Liver (tissue), 9 donors: ENCODE data around the gene MBP. TPM values are rescaled to one million over a fixed set of nuclear protein-coding genes. Genes with fewer than 3 reads are reported as not detected.
"Not testable (repeated sequence)": the region's sequence is repeated elsewhere in the genome, so short reads cannot be mapped to it uniquely, and the experiment has no call there.

Source experiments
- DNase-seq: peaks from one replicate; pipeline ENCODE4 v3.0.0-alpha.2; 2017; ENCODE audit warnings: low spot score
- H3K27ac ChIP-seq, 2 donors: one replicate each; pipeline ENCODE4 v1.7.0; 2013; ENCODE audit warnings: inconsistent platforms in 2 of 2, low read length in 2 of 2, control low read depth in 1 of 2, low read depth in 1 of 2, mild to moderate bottlenecking in 1 of 2
- H3K27me3 ChIP-seq, 4 donors: one replicate each; pipeline versions ENCODE4 v1.6.1 to v1.7.0; 2013; ENCODE audit warnings: low read length in 3 of 4, inconsistent platforms in 1 of 4, mild to moderate bottlenecking in 1 of 4, moderate library complexity in 1 of 4; ENCODE audit not compliant: control insufficient read depth in 4 of 4, insufficient read depth in 4 of 4
- H3K36me3 ChIP-seq, 4 donors: one replicate each; pipeline versions ENCODE4 v1.6.1 to v1.7.0; 2013; ENCODE audit warnings: low read length in 3 of 4, mild to moderate bottlenecking in 3 of 4, low read depth in 1 of 4, moderate library complexity in 1 of 4; ENCODE audit not compliant: control insufficient read depth in 4 of 4, insufficient read depth in 3 of 4
- H3K4me1 ChIP-seq, 4 donors: one replicate each; pipeline versions ENCODE4 v1.6.1 to v1.7.0; 2013; ENCODE audit warnings: low read length in 3 of 4, mild to moderate bottlenecking in 3 of 4, moderate library complexity in 1 of 4; ENCODE audit not compliant: control insufficient read depth in 4 of 4, insufficient read depth in 4 of 4
- H3K4me3 ChIP-seq, 3 donors: one replicate each; pipeline versions ENCODE4 v1.6.1 to v1.7.0; 2013; ENCODE audit warnings: low read length in 3 of 3, control low read depth in 1 of 3, low read depth in 1 of 3, mild to moderate bottlenecking in 1 of 3
- H3K9ac ChIP-seq, 2 donors: one replicate each; pipeline ENCODE4 v1.7.0; 2013; ENCODE audit warnings: low read length in 2 of 2, mild to moderate bottlenecking in 2 of 2, moderate library complexity in 2 of 2, control low read depth in 1 of 2, low read depth in 1 of 2
- H3K9me3 ChIP-seq, 4 donors: one replicate each; pipeline versions ENCODE4 v1.6.1 to v1.7.0; 2013; ENCODE audit warnings: low read length in 3 of 4; ENCODE audit not compliant: control insufficient read depth in 4 of 4
- EGR1 ChIP-seq, 2 donors: IDR thresholded peaks; 2 replicates each; pipeline ENCODE4 v1.6.1; 2016 to 2018; ENCODE audit warnings: antibody characterized with exemption in 2 of 2, low read depth in 2 of 2
- FOXA1 ChIP-seq: IDR thresholded peaks from 2 replicates; pipeline ENCODE4 v1.6.1; 2016; ENCODE audit warnings: antibody characterized with exemption
- FOXA2 ChIP-seq: IDR thresholded peaks from 2 replicates; pipeline ENCODE4 v1.6.1; 2016; ENCODE audit warnings: antibody characterized with exemption
- GABPA ChIP-seq, 2 donors: IDR thresholded peaks in 1 of 2; conservative IDR thresholded peaks in 1 of 2; 2 replicates each; pipeline ENCODE4 v1.6.1; 2016; ENCODE audit warnings: antibody characterized with exemption in 2 of 2, mild to moderate bottlenecking in 1 of 2, moderate library complexity in 1 of 2
- HNF4A ChIP-seq, 2 donors: conservative IDR thresholded peaks; 2 replicates each; pipeline ENCODE4 v1.6.1; 2016; ENCODE audit warnings: antibody characterized with exemption in 2 of 2, mild to moderate bottlenecking in 2 of 2
- HNF4G ChIP-seq: IDR thresholded peaks from 2 replicates; pipeline ENCODE4 v1.6.1; 2016; ENCODE audit warnings: antibody characterized with exemption
- JUND ChIP-seq, 2 donors: IDR thresholded peaks; 2 replicates each; pipeline ENCODE4 v1.6.1; 2016; ENCODE audit warnings: antibody characterized with exemption in 2 of 2
- MAX ChIP-seq: IDR thresholded peaks from 2 replicates; pipeline ENCODE4 v1.6.1; 2016; ENCODE audit warnings: antibody characterized with exemption
- NR2F2 ChIP-seq: IDR thresholded peaks from 2 replicates; pipeline ENCODE4 v1.6.1; 2016; ENCODE audit warnings: antibody characterized with exemption
- RAD21 ChIP-seq, 2 donors: IDR thresholded peaks; 2 replicates each; pipeline ENCODE4 v1.6.1; 2016; ENCODE audit warnings: antibody characterized with exemption in 2 of 2, mild to moderate bottlenecking in 2 of 2
- REST ChIP-seq: IDR thresholded peaks from 2 replicates; pipeline ENCODE4 v1.6.1; 2016; ENCODE audit warnings: antibody characterized with exemption, mild to moderate bottlenecking
- RXRA ChIP-seq, 2 donors: IDR thresholded peaks; 2 replicates each; pipeline ENCODE4 v1.6.1; 2017 to 2018; ENCODE audit warnings: antibody characterized with exemption in 2 of 2, mild to moderate bottlenecking in 1 of 2
- SP1 ChIP-seq: IDR thresholded peaks from 2 replicates; pipeline ENCODE4 v1.6.1; 2018; ENCODE audit warnings: antibody characterized with exemption, mild to moderate bottlenecking
- TAF1 ChIP-seq: conservative IDR thresholded peaks from 2 replicates; pipeline ENCODE4 v1.6.1; 2016; ENCODE audit warnings: antibody characterized with exemption, mild to moderate bottlenecking
- YY1 ChIP-seq: IDR thresholded peaks from 2 replicates; pipeline ENCODE4 v1.6.1; 2016; ENCODE audit warnings: antibody characterized with exemption, mild to moderate bottlenecking
- WGBS: extraction: QIAGEN DNeasy Blood & Tissue Kit; methylation state at CpG from one replicate; pipeline ENCODE4 v1.1.7; 2013; 5-methylcytosine and 5-hydroxymethylcytosine counted together
- polyA plus RNA-seq, 2 donors: library from polyadenylated mRNA; stranded (reverse) in 1 of 2; unstranded in 1 of 2; fragments of 200-250 nt in 1 of 2; fragments of >200 nt in 1 of 2; fragmentation: Nextera tagmentation in 1 of 2; extraction: Ambion mirVana in 1 of 2; gene quantifications; one replicate each; pipeline versions ENCODE4 v1.2.1 to v1.2.3, GENCODE V29; 2013 to 2015
- total RNA-seq, 2 donors: library from RNA; depleted of rRNA; stranded (reverse); fragments of >200 nt; gene quantifications; one replicate each; pipeline ENCODE4 v1.2.3, GENCODE V29; 2014
- TF ChIP-seq, protein P1 (sequence below): fragments of 150-350 bp; IDR thresholded peaks from 2 replicates; pipeline ENCODE4 v1.5.1; 2017; ENCODE audit warnings: improper control_type of control experiment, low read depth, low read length; ENCODE audit not compliant: missing input control
- TF ChIP-seq, protein P2 (sequence below): IDR thresholded peaks from 2 replicates; pipeline ENCODE4 v1.6.1; 2016; ENCODE audit warnings: antibody characterized with exemption
- donor health status: healthy.
- donor health status: healthy.
- donor health status: healthy.
- donor health status: healthy.
- donor health status: healthy.

MBP gene
- total and polyA plus RNA-seq, 4 donors = 9.7 to 23.3 (median 17.7) TPM

DNA sequence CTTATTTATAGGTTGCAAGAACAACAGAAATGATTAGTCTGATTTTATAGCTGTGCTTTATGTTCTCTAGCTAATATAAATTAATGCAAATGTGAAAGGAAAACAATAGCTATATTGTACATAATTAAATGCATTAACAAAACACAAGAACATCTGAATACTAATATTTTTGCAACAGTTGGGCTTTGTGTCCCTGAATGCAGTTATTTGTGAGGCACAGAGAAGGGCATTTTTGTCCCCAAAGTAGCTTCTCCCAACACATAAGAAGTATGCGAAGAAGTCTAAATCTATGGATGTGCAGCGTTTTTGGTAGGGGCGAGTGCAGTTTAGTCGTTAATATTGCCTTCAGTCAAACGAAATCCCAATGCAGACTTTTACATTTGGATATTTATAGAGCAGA lies 110.0 kb downstream of the MBP start:
- 90% methylated on average over 5 of the region's 5 CpGs for WGBS
- no peaks in the 10 kb centered on the region for H3K27me3 ChIP-seq
- no peak for DNase-seq
- no peak overlapping the region for H3K9ac ChIP-seq
- no peak for TF ChIP-seq YY1
- TF ChIP-seq FOXA2 = no peak
- TF ChIP-seq REST = no peak
- TF ChIP-seq GABPA (IDR thresholded peaks at IDR 0.05 in 1 of 2, conservative IDR thresholded peaks at IDR 0.05 in 1 of 2) = no peak
- no peak for TF ChIP-seq MAX
- no peak for TF ChIP-seq HNF4G
- no peak for TF ChIP-seq TAF1
- TF ChIP-seq HNF4A (conservative IDR thresholded peaks at IDR 0.05) = no peak
- TF ChIP-seq SP1 = no peak
- TF ChIP-seq, protein P1, sequence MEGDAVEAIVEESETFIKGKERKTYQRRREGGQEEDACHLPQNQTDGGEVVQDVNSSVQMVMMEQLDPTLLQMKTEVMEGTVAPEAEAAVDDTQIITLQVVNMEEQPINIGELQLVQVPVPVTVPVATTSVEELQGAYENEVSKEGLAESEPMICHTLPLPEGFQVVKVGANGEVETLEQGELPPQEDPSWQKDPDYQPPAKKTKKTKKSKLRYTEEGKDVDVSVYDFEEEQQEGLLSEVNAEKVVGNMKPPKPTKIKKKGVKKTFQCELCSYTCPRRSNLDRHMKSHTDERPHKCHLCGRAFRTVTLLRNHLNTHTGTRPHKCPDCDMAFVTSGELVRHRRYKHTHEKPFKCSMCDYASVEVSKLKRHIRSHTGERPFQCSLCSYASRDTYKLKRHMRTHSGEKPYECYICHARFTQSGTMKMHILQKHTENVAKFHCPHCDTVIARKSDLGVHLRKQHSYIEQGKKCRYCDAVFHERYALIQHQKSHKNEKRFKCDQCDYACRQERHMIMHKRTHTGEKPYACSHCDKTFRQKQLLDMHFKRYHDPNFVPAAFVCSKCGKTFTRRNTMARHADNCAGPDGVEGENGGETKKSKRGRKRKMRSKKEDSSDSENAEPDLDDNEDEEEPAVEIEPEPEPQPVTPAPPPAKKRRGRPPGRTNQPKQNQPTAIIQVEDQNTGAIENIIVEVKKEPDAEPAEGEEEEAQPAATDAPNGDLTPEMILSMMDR = no peak
- no peak for TF ChIP-seq FOXA1
- TF ChIP-seq RXRA (IDR thresholded peaks at IDR 0.05) = no peak
- TF ChIP-seq, protein P2, sequence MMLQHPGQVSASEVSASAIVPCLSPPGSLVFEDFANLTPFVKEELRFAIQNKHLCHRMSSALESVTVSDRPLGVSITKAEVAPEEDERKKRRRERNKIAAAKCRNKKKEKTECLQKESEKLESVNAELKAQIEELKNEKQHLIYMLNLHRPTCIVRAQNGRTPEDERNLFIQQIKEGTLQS = no peak
- no peak for TF ChIP-seq RAD21 (IDR thresholded peaks at IDR 0.05)
- no peak for TF ChIP-seq NR2F2
- TF ChIP-seq EGR1 (IDR thresholded peaks at IDR 0.05; ENCODE audit: low read depth in 2 of 2) = no peak
- no peak for TF ChIP-seq JUND (IDR thresholded peaks at IDR 0.05)
- peaks cover 0 to 16% (median 7%) of the 10 kb centered on the region in 4 donors for H3K36me3 ChIP-seq
- no peak overlapping the region for H3K4me3 ChIP-seq
- H3K4me1 ChIP-seq = no peaks in the 10 kb centered on the region
- no peak overlapping the region for H3K27ac ChIP-seq
- no peaks in the 10 kb centered on the region for H3K9me3 ChIP-seq

- H3K4me1 ChIP-seq = no peaks in the 10 kb centered on the region
- H3K9ac ChIP-seq = no peak overlapping the region
- no peak overlapping the region for H3K27ac ChIP-seq
- WGBS = 95% methylated on average over 12 of the region's 12 CpGs
- TF ChIP-seq MAX = no peak
- no peak for TF ChIP-seq HNF4G
- TF ChIP-seq SP1 = no peak
- no peak for TF ChIP-seq FOXA1
- no peak for TF ChIP-seq HNF4A (conservative IDR thresholded peaks at IDR 0.05)
- no peak for TF ChIP-seq REST
- no peak for TF ChIP-seq EGR1 (IDR thresholded peaks at IDR 0.05; ENCODE audit: low read depth in 2 of 2)
- no peaks in the 10 kb centered on the region for H3K27me3 ChIP-seq
- no peaks in the 10 kb centered on the region for H3K9me3 ChIP-seq
- no peak overlapping the region for H3K4me3 ChIP-seq
- peaks cover 0 to 18% (median 8%) of the 10 kb centered on the region in 4 donors for H3K36me3 ChIP-seq
- no peak for DNase-seq
Measured at GRCh38 chr18:77022116-77022515, 110.5 kb downstream of the MBP start.

DNA sequence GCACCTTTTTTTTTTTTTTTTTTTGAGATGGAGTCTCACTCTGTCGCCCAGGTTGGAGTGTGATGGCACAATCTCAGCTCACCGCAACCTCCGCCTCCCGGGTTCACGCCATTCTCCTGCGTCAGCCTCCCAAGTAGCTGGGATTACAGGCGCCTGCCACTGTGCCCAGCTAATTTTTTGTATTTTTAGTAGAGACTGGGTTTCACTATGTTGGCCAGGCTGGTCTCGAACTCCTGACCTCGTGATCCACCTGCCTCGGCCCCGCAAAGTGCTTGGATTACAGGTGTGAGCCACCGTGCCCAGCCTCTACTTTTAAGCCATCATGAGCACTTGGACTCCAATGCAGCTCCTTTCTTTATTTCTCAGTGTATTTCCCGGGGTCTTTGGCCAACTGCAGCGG lies 111.1 kb downstream of the MBP start:
- H3K4me3 ChIP-seq, H3K9me3 ChIP-seq, H3K4me1 ChIP-seq, H3K27me3 ChIP-seq, H3K27ac ChIP-seq, DNase-seq, H3K9ac ChIP-seq: not testable (repeated sequence)
- 93% methylated on average over 14 of the region's 14 CpGs for WGBS
- H3K36me3 ChIP-seq = peaks cover 3 to 25% (median 13%) of the 10 kb centered on the region in 4 donors
